AG08396 (cell line): ENCODE data around the gene ILF3.

Source experiments
- DNase-seq: peaks from one replicate; pipeline ENCODE4 v3.0.0; 2012; ENCODE audit warnings: low spot score, mixed read lengths

Gene ILF3

GRCh38 chr19:10653732-10654609, at the start of gene ILF3:
Gene ILF3 (plus strand): TSS chr19:10654346. CDS start chr19:10670606, 16,260 bp downstream.
- peak; percentile 98 for DNase-seq

- no peak for DNase-seq
These were observed 49.6 kb upstream of the ILF3 start for GRCh38 chr19:10604460-10604980.

- no peak for DNase-seq
These were observed 42.2 kb upstream of the ILF3 start for GRCh38 chr19:10611907-10612306.

- DNase-seq, result peak; percentile 40
These were observed 41.5 kb upstream of the ILF3 start for GRCh38 chr19:10612499-10613119.

- DNase-seq, result no peak
These were observed 38.6 kb upstream of the ILF3 start for GRCh38 chr19:10615429-10616023.

GRCh38 chr19:10617409-10618121, 36.6 kb upstream of the ILF3 start:
- DNase-seq, result peak; percentile 79

- no peak for DNase-seq
These were observed 35.3 kb upstream of the ILF3 start for GRCh38 chr19:10618846-10619245.

- DNase-seq, result no peak
These were observed 33.4 kb upstream of the ILF3 start for GRCh38 chr19:10620786-10621185.

- DNase-seq, result no peak
These were observed 32.2 kb upstream of the ILF3 start for GRCh38 chr19:10621966-10622365.

- no peak for DNase-seq
These were observed 29.6 kb upstream of the ILF3 start for GRCh38 chr19:10624585-10624984.

- peak; percentile 97 for DNase-seq
These were observed 29.0 kb upstream of the ILF3 start, which contains the start of gene SLC44A2 for GRCh38 chr19:10625003-10625761. Gene SLC44A2 (plus strand): TSS chr19:10625553. CDS start chr19:10625634, 81 bp downstream.

- DNase-seq, result no peak
These were observed 28.4 kb upstream of the ILF3 start for GRCh38 chr19:10625762-10626138.

GRCh38 chr19:10631874-10632273, 22.3 kb upstream of the ILF3 start:
- no peak for DNase-seq

- no peak for DNase-seq
These were observed 19.7 kb upstream of the ILF3 start for GRCh38 chr19:10634430-10634829.

- peak; percentile 1 for DNase-seq
These were observed 19.2 kb upstream of the ILF3 start for GRCh38 chr19:10634963-10635362.

- peak; percentile 4 for DNase-seq
These were observed 17.7 kb upstream of the ILF3 start for GRCh38 chr19:10636304-10636972.

- DNase-seq, result peak; percentile 2
These were observed 16.3 kb upstream of the ILF3 start for GRCh38 chr19:10637894-10638293.

- peak; percentile 3 for DNase-seq
These were observed 14.3 kb upstream of the ILF3 start for GRCh38 chr19:10639836-10640235.

GRCh38 chr19:10640361-10640760, 13.8 kb upstream of the ILF3 start:
- DNase-seq, result no peak

- DNase-seq, result no peak
These were observed 12.9 kb upstream of the ILF3 start for GRCh38 chr19:10641248-10641647.
